H1 (cell line): ENCODE data around the gene DOCK9. TPM values are rescaled to one million over a fixed set of nuclear protein-coding genes. Genes with fewer than 3 reads are reported as not detected.

Experiments used
- CHD7 ChIP-seq: fragments of 300-600 bp; sonication (generic); IDR thresholded peaks from 2 replicates; pipeline ENCODE4 v1.7.1; 2012; ENCODE audit warnings: low read length, moderate library complexity, mild to moderate bottlenecking, inconsistent platforms; ENCODE audit not compliant: insufficient replicate concordance
- polyA plus RNA-seq, 7 experiments: library from polyadenylated mRNA; depleted of rRNA in 3 of 7; stranded (reverse) in 5 of 7; unstranded in 2 of 7; fragments of >200 nt in 5 of 7; fragments of 200-250 nt in 2 of 7; gene quantifications; 1 replicate in 5 of 7; 2 replicates in 1 of 7; 4 replicates in 1 of 7; pipeline versions ENCODE4 v1.2.1 to v1.2.3, GENCODE V29; 2011 to 2013; ENCODE audit warnings: missing spikeins in 2 of 7, mixed read lengths in 2 of 7
- total RNA-seq: library from RNA; stranded (reverse); fragmentation: NEBNext Ultra II Directional; extraction: Animal tissue kit (Norgen Biotek cat#: 25700); gene quantifications from 2 replicates; pipeline ENCODE4 v1.2.1, GENCODE V29; 2021

Gene DOCK9
- total and polyA plus RNA-seq, 2 of the 8 experiments (the other 6 are each of a cell fraction or from before 2014, with no cell fraction given): 21.6 to 31.5 TPM

GRCh38 chr13:98803921-98804320, 173.9 kb downstream of the DOCK9 start (continued):
- TF ChIP-seq CHD7: no peak
